Right lobe of liver (tissue), 4 donors: Measurements from ENCODE around the gene GRIK2.

Experiments
- POLR2A ChIP-seq: fragments of 450-650 bp; IDR thresholded peaks from one replicate; pipeline ENCODE4 v1.6.1; 2017; ENCODE audit warnings: antibody characterized with exemption, mild to moderate bottlenecking
- TF ChIP-seq, protein P1 (sequence below), 4 donors: fragments of 200-600 bp in 3 of 4; fragments of 450-650 bp in 1 of 4; IDR thresholded peaks; one replicate each; pipeline versions ENCODE4 v1.5.1 to v1.8.0; 2016 to 2022; ENCODE audit warnings: antibody characterized with exemption in 4 of 4, mild to moderate bottlenecking in 2 of 4
- donor health status: DM: no; HTN: no; CAD: no.
- donor health status: DM: no; HTN: no; CAD: no.
- donor health status: DM: no; HTN: yes; CAD: no.

DNA sequence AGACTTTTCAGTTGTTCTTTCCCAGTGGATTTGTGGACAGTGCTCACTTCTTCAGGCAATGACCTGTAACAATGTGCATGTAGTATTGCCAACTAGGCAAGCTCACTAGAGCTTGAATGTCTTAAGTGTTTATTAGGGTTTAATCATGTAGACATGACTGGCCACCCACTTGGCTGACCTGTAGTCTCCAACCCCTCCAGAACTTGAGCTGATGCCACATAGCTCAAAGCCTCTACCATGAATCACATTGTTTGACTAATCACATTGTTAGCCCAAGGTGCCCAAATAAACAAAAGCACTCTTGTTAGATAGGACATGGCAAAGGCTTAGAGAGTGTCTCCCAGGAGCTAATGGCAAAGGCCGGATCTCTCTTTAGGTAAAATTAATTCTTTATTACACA, 272.7 kb downstream of the GRIK2 start:
- TF ChIP-seq, protein P1, sequence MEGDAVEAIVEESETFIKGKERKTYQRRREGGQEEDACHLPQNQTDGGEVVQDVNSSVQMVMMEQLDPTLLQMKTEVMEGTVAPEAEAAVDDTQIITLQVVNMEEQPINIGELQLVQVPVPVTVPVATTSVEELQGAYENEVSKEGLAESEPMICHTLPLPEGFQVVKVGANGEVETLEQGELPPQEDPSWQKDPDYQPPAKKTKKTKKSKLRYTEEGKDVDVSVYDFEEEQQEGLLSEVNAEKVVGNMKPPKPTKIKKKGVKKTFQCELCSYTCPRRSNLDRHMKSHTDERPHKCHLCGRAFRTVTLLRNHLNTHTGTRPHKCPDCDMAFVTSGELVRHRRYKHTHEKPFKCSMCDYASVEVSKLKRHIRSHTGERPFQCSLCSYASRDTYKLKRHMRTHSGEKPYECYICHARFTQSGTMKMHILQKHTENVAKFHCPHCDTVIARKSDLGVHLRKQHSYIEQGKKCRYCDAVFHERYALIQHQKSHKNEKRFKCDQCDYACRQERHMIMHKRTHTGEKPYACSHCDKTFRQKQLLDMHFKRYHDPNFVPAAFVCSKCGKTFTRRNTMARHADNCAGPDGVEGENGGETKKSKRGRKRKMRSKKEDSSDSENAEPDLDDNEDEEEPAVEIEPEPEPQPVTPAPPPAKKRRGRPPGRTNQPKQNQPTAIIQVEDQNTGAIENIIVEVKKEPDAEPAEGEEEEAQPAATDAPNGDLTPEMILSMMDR (IDR thresholded peaks at IDR 0.05): no peak
- TF ChIP-seq POLR2A: no peak
